ENCODE results near the gene COLEC11.
"Not testable (repeated sequence)": the region's sequence is repeated elsewhere in the genome, so short reads cannot be mapped to it uniquely, and the experiment has no call there.

Gene COLEC11

GRCh38 chr2:3594493-3595281 lies at the start of gene COLEC11:
TSS of gene COLEC11 (plus strand) at chr2:3595112. CDS start at chr2:3604341, 9,229 bp downstream.
- DNase-seq, result no peak

GRCh38 chr2:3545788-3546478 lies 49.0 kb upstream of the COLEC11 start:
- DNase-seq, result no peak

DNA sequence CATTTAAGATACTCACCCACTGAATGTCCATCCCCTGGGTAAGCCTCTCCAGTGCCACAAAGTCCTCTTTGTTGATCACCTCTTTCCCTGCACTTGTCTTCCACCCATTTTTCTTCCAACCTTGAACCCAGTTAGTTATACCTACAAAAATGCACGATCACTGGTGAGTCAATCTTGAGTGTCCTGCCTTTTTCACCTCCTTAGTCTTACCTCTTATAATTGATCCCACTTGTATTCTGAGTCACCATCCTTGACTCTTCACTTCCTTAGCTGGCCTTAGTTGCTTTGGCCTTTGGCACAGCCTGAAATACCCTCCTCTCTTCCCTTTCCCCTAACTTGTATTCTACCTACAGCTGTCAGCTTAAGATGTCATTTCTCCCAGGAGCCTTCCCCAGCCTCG lies 47.0 kb upstream of the COLEC11 start:
- no peak for DNase-seq

- DNase-seq, result no peak
These were observed 41.0 kb upstream of the COLEC11 start for GRCh38 chr2:3553946-3554345.

- DNase-seq, result no peak
These were observed 37.2 kb upstream of the COLEC11 start for GRCh38 chr2:3557639-3558204.

DNA sequence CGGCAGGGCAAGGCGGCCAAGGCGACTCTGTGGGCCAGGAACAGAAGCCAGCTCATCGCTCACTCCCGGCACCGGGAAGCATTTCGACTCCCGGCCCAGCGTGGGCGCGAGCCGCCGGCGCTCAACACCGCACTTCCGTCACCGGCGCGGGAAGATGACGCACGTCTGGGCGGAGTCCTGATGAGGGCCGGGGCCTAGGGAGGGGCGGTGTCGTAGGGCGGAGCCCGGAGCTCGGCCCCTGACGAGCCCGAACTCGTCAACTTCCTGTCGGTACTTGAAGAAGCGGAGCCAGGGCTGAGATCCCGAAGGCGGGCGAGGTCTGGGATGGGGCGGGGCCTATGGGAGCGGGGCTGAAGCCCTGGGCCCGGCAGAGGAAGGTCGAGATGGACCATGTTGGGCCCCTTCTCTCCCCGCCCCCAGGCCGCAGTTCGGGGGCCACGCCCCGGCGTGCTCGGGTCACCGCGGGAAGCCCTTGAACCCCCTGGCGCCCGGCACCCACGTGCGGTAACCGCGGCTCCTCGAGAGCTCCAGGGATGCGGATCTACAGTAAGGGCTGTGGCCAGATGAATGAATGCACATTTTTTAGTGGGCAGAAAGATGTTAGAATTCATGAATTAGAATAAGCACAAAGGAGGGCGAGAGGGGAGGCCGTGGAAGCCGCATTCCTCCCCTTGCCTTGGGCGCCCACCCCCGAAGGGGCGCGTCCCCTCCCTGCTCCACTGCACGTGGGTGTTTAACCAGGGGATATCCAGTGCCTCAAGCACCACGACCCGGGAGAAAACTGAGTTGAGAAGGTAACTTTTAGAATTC lies 36.5 kb upstream of the COLEC11 start, which contains the start of gene RNASEH1:
RNASEH1 (minus strand) TSS at position 129 of the 810 bp plus-strand sequence; CDS start at position 56, 73 bp downstream.
- peak; percentile 98 to 100 (median 99) for DNase-seq

DNA sequence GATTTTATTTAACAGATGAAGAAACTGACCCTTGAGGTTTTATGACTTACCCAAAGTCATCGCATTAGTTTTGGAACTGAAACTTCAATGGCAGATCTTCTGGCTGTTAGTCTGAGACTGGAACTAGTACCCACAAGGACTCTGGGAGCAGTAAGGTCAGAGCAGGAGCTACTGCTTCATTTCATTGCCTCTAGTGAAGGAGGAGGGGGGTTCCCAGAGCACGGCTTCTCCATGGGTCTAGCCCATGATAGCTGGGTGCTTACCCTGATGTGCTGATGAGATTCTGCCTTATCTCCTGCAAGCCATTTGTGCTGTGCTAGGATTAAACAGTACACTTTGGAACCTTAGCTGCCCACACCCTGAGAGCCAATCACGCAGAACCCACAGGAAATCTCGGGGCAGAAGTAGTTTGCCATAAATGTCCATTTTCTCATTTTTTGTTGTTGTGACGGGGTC lies 31.4 kb upstream of the COLEC11 start:
- no peak for DNase-seq

DNA sequence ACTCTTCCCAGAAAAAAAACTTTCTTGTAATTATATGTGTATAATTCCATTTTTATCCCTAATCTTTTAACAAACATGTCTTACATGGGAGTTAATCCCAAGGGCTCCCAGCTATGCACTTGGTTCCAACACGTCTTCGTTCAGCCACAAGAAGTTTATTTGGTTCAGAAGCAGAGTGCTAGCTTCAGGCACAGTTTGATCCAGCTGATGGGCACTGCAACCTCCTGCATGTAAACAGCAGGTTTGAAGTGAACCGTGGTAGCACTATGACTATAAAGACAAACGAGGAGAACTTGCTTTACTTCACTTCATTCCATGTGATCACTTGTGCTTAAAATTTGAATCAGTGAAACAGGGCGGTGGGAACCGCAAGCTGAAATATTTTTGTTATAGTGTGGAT lies 29.8 kb upstream of the COLEC11 start:
- DNase-seq, result no peak

- DNase-seq, result no peak
These were observed 28.1 kb upstream of the COLEC11 start for GRCh38 chr2:3566806-3567205.

- DNase-seq, result not testable (repeated sequence)
These were observed 25.3 kb upstream of the COLEC11 start for GRCh38 chr2:3569656-3570055.

DNA sequence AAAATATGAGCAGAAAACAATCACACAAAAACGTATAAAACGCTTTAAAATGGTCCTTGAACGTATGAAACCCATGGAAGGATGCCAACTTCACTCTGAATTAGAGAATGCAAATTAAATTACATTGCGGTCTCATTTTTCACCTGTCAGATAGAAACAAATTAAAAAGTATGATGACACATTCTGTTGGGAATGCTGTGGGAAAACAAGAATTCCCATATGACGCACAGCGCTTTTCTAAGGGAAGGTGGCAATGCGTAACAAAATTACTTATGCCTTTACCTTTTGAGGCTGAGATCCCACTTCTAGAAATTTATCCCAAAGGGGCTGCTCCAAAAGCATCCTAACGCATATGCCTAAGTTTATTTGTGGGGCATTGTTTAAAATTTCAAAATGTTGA lies 23.6 kb upstream of the COLEC11 start:
- no peak for DNase-seq

DNA sequence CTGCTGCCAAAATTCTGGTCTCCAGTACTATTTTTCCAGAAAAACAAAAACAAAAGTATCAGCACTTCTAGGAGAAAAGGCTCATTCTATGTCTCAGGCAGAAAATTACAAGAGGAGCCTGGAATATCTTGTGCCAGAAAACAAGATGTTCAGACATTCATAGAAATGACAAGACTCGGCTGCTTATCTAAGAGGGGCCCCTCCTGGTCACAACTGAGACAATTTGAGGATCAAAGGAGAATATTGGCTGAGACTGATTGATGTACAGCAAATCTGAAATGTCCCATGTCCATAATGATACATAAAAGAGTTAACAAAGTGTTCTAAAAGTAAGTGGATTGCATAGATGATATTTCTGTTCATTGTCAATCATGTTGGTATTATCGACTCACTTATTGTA lies 22.3 kb upstream of the COLEC11 start:
- no peak for DNase-seq

DNA sequence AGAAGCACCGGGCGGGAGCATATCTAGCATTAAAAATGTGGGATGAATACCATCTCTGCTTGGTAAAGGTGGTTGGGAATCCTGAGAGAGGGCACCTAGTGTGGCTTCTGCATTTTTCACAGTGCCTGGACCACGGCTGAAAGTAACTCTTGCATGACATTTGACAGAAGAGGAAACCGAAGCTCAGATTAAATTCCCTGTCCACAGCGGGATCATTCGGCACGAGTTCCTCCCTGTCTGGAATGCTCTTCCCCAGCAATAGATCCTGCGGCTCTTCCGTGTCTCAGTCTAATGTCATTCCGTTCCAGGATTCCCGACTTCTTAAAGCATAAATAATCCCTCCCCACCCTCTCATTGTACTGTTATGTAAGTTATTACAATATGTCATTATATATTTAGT lies 20.8 kb upstream of the COLEC11 start:
- no peak for DNase-seq

DNA sequence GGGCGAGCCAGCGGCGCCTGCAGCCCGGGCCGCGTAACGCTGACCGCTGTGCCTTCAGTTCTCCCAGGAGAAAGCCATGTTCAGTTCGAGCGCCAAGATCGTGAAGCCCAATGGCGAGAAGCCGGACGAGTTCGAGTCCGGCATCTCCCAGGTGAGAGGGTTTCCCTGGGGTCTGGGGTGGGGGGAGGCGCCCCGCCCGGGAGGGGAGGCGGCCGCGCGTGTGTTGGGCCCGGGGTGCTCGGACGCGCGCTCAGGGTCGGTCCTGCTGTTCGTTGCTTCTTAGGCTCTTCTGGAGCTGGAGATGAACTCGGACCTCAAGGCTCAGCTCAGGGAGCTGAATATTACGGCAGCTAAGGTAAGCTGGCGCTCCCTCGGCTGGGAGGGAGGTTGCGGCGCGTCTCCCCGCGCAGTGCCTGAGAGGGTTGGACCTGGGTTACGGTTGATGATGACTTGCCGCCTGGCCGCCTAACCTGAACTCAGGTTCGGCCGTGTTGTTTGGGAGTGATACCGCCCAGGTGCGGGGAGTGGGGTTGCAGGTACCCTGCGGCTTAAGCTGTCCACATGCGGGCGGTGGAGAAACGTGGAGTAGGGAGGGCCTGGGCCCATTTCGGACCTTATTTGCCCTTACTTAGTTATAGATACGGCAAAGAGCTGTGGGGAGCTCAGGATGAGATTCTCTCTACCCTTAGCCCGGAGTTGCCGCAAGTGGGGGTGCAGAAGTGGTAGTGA lies 19.2 kb upstream of the COLEC11 start:
- DNase-seq, result no peak

DNA sequence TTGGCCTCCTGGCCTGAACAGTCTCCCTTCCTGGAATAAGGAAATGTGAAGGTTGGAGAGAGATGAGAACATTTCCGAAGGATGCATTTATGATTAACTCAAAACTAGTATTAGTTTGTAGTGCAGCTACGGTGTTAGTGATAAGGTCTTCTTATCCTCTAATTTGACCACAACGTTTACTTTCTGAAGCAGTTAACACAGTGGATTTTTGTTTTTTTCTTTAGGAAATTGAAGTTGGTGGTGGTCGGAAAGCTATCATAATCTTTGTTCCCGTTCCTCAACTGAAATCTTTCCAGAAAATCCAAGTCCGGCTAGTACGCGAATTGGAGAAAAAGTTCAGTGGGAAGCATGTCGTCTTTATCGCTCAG lies 18.7 kb upstream of the COLEC11 start:
- not testable (repeated sequence) for DNase-seq

DNA sequence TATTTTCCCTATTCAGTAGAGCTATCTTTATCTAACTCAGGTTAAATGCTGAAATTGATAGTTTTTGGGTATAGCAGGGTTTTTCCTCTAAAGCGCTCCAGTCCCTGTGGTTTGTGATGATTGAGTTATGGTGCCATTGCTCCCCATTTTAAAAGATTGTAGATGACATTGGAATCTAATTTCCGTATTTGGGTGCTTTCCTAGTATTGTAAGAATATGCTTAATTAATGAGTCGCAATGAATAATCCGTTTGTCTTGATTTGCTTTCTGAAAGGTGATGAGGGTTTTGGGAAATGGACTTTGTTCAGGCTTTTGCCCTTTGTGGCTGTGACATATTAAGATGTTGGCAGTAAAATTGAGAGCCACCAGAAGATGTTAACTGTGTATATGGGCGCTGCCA lies 15.9 kb upstream of the COLEC11 start:
- no peak for DNase-seq

DNA sequence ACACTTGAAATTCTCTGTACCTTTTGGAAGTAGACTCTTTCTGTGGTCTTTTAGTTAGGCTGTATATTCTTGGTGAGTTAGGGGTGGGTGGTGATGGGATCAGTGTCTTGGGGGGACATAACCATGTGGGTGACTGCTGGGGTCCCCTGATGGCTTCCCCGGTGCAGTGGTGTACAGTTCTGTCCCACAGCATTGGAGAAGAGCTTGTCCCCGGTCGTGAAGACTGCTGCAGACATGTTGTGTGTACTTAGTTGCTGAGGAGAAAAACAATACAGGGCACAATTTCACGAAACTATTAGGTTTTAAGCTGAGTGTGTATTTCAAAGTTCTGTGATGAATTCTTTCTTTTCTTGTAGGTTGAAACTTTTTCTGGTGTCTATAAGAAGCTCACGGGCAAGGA lies 14.5 kb upstream of the COLEC11 start:
- DNase-seq, result no peak

GRCh38 chr2:3581367-3582262 lies 13.3 kb upstream of the COLEC11 start:
- peak in 1 of 3 experiments; percentile 24 for DNase-seq

DNA sequence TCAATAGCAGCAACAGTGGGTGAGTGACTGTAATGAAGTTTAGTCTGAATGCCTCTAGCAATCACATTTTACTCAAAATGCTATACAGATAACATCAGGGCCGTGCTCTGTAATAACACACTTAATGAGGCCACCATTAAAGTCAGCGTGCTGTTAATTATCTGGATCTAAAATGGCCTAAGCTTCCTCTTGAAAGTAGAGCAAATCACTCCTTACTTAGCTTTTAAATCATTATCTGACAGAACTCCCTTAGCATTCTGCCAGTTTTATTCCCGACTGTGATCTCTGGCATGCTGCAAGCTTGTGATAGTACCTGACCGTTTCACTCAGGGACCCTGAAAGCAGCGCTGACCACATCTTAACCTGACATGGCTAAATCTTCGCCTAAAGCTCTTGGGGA lies 10.8 kb upstream of the COLEC11 start:
- no peak for DNase-seq

- no peak for DNase-seq
These were observed 10.2 kb upstream of the COLEC11 start for GRCh38 chr2:3584608-3585260.
